ENCODE results near the gene VAPB.

Gene VAPB

DNA sequence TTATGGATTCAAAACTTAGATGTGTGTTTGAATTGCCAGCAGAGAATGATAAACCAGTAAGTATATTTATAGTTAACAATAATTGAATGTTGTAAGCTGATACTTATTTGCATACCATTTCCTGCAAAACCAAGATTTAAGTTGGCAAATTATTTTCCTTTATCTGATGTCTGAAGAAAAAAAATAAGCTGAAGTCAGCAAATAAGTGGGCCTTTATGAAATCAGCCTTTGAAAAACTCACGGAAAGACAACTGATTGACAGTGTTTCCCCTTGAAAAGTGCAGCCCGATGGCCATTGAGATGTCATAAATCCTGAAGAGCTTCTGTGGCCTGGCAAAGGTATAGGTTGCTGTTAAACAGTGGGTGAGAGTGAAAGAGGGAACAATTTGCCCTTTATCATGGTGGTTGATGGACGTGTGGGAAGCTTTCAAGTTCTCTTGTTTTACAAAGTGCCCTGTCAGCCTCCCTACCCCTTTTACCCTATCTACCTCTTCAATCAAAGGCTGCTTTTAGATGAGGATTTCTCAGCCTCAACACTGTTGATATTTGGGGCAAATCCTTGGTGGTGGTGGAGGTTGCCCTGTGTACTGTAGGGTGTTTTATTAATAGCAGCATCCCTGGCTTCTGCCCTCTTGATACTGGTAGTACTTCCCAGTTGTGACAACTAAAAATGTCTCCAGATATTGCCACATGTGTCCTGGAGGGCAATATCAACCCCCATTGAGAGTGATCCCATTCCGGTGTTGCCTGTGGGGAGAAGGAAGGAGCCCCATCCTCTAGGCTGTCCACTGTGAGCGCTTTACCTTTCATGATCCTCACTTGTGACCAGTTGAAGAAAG is 50.2 kb downstream of the VAPB start:
- DNase-seq (ENCODE audit: extremely low read depth, low read depth): no peak
- TF ChIP-seq, protein P1, sequence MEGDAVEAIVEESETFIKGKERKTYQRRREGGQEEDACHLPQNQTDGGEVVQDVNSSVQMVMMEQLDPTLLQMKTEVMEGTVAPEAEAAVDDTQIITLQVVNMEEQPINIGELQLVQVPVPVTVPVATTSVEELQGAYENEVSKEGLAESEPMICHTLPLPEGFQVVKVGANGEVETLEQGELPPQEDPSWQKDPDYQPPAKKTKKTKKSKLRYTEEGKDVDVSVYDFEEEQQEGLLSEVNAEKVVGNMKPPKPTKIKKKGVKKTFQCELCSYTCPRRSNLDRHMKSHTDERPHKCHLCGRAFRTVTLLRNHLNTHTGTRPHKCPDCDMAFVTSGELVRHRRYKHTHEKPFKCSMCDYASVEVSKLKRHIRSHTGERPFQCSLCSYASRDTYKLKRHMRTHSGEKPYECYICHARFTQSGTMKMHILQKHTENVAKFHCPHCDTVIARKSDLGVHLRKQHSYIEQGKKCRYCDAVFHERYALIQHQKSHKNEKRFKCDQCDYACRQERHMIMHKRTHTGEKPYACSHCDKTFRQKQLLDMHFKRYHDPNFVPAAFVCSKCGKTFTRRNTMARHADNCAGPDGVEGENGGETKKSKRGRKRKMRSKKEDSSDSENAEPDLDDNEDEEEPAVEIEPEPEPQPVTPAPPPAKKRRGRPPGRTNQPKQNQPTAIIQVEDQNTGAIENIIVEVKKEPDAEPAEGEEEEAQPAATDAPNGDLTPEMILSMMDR (IDR thresholded peaks at IDR 0.05; ENCODE audit: low read depth, low read length): no peak

DNA sequence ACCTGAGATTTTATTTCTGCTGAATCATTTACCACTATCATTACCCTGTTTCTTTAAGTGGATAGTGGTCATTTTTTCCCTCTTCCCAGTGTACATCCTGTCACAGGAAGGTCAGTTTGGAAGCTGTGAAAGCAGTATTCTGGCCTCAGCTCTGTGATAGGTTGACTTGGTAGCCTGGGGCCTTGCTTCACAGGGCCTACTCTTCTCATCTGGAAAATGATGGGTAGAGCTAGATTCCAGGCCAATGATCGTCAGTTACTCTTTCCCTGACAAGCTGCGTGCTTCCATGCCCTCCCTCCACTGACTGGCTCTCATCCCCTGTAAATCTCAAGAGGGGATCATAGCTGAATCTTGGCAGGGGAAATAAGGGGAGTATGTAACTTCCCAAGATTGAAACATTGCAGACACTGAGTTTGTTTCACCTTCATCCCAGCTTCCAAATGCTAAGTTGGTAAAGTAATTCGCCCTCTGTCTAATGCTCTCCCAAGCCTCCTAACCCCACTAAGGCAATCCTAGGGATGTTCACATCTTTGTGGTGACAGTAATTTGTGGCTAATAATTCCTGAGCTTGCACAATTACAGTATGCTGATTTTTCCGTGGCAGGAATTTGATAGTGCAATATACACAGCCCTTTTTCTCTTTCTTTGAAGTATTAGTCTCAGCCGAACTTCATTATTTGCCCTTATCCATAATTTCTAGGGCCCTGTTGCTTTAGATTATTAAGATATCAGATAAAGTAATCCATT is 51.2 kb downstream of the VAPB start:
- TF ChIP-seq, protein P1 (IDR thresholded peaks at IDR 0.05; ENCODE audit: low read depth, low read length): no peak
- DNase-seq (ENCODE audit: extremely low read depth, low read depth): no peak

DNA sequence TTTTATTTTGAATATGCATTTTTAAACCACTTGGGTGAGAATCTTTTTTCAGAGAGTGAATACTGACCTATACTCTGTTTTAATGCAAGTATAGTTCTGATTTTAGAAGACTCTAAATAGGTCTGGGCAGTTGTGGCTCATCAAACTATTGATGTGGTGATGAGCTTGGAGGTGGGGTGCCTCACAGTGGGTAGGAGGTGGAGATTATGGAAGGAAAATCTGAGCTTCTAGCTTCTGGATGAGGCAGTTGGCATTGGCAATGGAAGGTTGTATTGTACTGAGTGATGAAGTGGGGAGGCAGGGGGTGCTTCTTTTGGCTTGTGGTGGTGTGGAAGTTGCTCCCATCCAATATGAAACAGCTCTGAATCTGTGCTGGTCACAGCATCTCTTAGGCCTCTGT is 52.7 kb downstream of the VAPB start:
- DNase-seq (ENCODE audit: extremely low read depth, low read depth): no peak
- TF ChIP-seq, protein P1 (IDR thresholded peaks at IDR 0.05; ENCODE audit: low read depth, low read length): no peak

DNA sequence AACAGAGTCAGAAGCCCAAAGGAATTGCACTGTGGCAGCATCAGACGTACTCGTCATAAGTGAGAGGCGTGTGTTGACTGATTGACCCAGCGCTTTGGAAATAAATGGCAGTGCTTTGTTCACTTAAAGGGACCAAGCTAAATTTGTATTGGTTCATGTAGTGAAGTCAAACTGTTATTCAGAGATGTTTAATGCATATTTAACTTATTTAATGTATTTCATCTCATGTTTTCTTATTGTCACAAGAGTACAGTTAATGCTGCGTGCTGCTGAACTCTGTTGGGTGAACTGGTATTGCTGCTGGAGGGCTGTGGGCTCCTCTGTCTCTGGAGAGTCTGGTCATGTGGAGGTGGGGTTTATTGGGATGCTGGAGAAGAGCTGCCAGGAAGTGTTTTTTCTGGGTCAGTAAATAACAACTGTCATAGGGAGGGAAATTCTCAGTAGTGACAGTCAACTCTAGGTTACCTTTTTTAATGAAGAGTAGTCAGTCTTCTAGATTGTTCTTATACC is 55.8 kb downstream of the VAPB start:
- TF ChIP-seq, protein P1 (IDR thresholded peaks at IDR 0.05; ENCODE audit: low read depth, low read length): no peak
- no peak for DNase-seq (ENCODE audit: extremely low read depth, low read depth)

DNA sequence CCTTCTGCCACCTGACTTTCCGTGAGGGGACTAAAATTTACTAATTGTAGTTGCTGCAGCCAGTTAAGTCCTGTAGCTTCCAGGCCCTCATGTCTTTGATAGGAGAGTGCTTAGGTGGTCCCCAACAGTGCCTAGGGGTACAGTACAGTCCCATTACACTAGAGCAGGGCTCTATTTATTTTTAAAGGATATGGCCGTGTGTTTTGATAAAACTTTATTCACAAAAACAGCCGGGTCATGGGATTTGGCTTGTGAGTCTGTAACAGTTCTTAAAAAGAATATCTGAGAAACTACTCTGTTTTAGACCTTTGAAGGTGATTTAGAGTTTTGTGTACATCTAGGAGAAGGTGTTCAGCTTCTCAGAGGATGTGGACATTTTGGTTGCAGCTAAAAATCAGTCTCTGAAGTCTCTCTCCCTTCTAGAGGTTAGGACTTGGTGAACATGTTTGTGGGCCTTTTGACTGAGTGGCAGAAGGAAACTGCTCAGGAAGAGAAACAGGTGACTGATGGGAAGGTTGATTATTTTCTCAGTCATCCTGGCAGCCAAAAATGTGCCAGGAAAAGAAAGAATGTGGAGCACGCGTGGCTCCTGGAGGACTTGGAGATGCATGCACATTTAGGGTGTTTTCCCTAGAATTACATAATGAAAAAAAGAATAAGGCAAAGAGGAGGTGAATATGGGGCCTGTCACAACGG is 57.4 kb downstream of the VAPB start:
- no peak for DNase-seq (ENCODE audit: extremely low read depth, low read depth)
- TF ChIP-seq, protein P1 (IDR thresholded peaks at IDR 0.05; ENCODE audit: low read depth, low read length): no peak

DNA sequence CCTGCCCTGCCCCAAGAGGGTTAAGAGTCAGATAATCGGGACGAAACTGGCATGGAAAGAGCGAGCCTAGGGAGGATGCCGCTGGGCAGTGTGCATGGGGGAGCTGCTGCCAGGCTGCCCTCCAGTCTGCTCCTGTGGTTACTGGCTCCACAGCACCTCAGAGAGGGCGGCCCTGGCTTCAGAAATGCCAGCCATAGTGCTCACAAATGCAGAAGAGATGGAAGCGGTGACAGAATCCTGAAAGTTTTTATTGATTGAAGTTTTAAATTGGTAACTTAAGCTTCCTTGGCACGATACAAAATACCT is 57.9 kb downstream of the VAPB start:
- TF ChIP-seq, protein P1 (IDR thresholded peaks at IDR 0.05; ENCODE audit: low read depth, low read length): no peak
- DNase-seq (ENCODE audit: extremely low read depth, low read depth): no peak

Measured in AG09319 (cell line).